PC-9 (cell line): ENCODE measurements around the gene ARID2. TPM values are rescaled to one million over a fixed set of nuclear protein-coding genes. Genes with fewer than 3 reads are reported as not detected.

Source experiments
- BruUV-seq: library from RNA; stranded (reverse); fragments of 400-500 nt; replicated peaks from 2 replicates; lab custom pipeline; 2021; lab: Mats Ljungman, UMichigan
- CTCF ChIA-PET: fragments of 300-600 bp; sonication (Branson Sonifier 250); formaldehyde crosslinking; loops from one replicate; lab custom pipeline; 2022; ENCODE audit warnings: antibody characterized with exemption; lab: Charles Lee
- POLR2A ChIA-PET: fragments of 300-600 bp; sonication (Branson Sonifier 250); formaldehyde crosslinking; loops from one replicate; lab custom pipeline; 2022; ENCODE audit warnings: antibody characterized with exemption; ENCODE audit not compliant: unreplicated experiment; lab: Charles Lee
- DNase-seq, 2 experiments: peaks; one replicate each; pipeline versions ENCODE4 v3.0.0 to v3.0.0-alpha.2; 2015 to 2022; ENCODE audit warnings: mixed read lengths in 1 of 2
- H2AFZ ChIP-seq: fragments of 200-600 bp; sonication (generic); 2 replicates; pipeline ENCODE4 v1.8.1; 2017; ENCODE audit warnings: antibody characterized with exemption
- H3F3A ChIP-seq: fragments of 200-600 bp; sonication (generic); 2 replicates; pipeline ENCODE4 v1.8.1; 2017; ENCODE audit warnings: antibody characterized with exemption, mild to moderate bottlenecking, low read depth; ENCODE audit not compliant: insufficient read depth
- H3K27ac ChIP-seq: fragments of 200-600 bp; sonication (generic); 2 replicates; pipeline ENCODE4 v1.6.1; 2016; ENCODE audit warnings: mixed run types
- H3K27me3 ChIP-seq: fragments of 200-600 bp; sonication (generic); 2 replicates; pipeline ENCODE4 v1.6.1; 2016; ENCODE audit warnings: low read depth, mixed run types; ENCODE audit not compliant: insufficient read depth
- H3K36me3 ChIP-seq: fragments of 200-600 bp; sonication (generic); 2 replicates; pipeline ENCODE4 v1.6.1; 2016; ENCODE audit warnings: low read depth, mixed run types
- H3K4me1 ChIP-seq: fragments of 200-600 bp; sonication (generic); replicated peaks from 2 replicates; pipeline ENCODE4 v1.6.1; 2016; ENCODE audit warnings: mixed run types; ENCODE audit not compliant: insufficient read depth
- H3K4me2 ChIP-seq: fragments of 200-600 bp; sonication (generic); 2 replicates; pipeline ENCODE4 v1.6.1; 2017; ENCODE audit warnings: mixed run types
- H3K4me3 ChIP-seq: fragments of 200-600 bp; sonication (generic); 2 replicates; pipeline ENCODE4 v1.6.1; 2016; ENCODE audit warnings: mixed run types
- H3K79me2 ChIP-seq: fragments of 200-600 bp; sonication (generic); 2 replicates; pipeline ENCODE4 v1.6.1; 2017; ENCODE audit warnings: low read depth, mixed run types
- H3K9me2 ChIP-seq: fragments of 200-600 bp; sonication (generic); 2 replicates; pipeline ENCODE4 v1.8.1; 2017; ENCODE audit warnings: mild to moderate bottlenecking; ENCODE audit not compliant: insufficient read depth
- H3K9me3 ChIP-seq: fragments of 200-600 bp; sonication (generic); 2 replicates; pipeline ENCODE4 v1.8.1; 2016; ENCODE audit warnings: low read depth; ENCODE audit not compliant: insufficient read depth
- H4K20me1 ChIP-seq: fragments of 200-600 bp; sonication (generic); 2 replicates; pipeline ENCODE4 v1.8.1; 2017; ENCODE audit not compliant: insufficient read depth
- EZH2 ChIP-seq: fragments of 200-600 bp; sonication (generic); IDR thresholded peaks from 2 replicates; pipeline ENCODE4 v1.8.0; 2017; ENCODE audit warnings: antibody characterized with exemption, low read depth
- intact Hi-C: fragments of 100-400 bp; cut with micrococcal nuclease; formaldehyde crosslinking; loops from one replicate; pipeline ENCODE4 v1.10.0; 2022; ENCODE audit not compliant: unreplicated experiment
- total RNA-seq: library from RNA; stranded (reverse); gene quantifications from 2 replicates; pipeline ENCODE4 v1.2.3, GENCODE V29; 2021
- TF ChIP-seq, protein P1 (sequence below): fragments of 200-600 bp; sonication (generic); conservative IDR thresholded peaks from 2 replicates; pipeline ENCODE4 v1.6.1; 2017; ENCODE audit warnings: mixed run types, antibody characterized with exemption, mild to moderate bottlenecking, moderate library complexity

ARID2 gene
- total RNA-seq, 1 experiment from 2014 or later: 24.6 TPM

DNA sequence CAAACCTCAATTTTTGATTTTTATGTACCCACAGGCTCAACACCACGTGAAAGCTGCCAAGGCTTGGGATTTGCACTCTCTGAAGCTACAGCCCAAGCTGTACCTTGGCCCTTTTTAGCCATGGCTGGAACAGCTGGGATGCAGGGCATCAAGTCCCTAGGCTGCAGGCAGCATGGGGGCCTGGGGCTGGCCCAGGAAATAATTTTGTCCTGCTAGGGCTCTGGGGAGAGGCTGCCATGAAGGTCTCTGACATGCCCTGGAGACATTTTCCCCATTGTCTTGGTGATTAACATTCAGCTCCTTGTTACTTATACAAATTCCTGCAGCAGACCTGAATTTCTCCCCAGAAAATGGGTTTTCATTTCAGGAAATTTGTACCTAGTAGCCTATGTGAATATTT, 157.2 kb downstream of the ARID2 start:
- POLR2A ChIA-PET: no interaction called here
- Histone ChIP-seq H3K27ac (no peak overlapping the region), H3K27me3 (no peaks in the 10 kb centered on the region), H4K20me1 (no peaks in the 10 kb centered on the region), H2AFZ (no peak overlapping the region), H3K4me1 (no peaks in the 10 kb centered on the region), H3K4me3 (no peak overlapping the region), H3F3A (no peaks in the 10 kb centered on the region), H3K9me2 (no peaks in the 10 kb centered on the region), H3K9me3 (no peaks in the 10 kb centered on the region), H3K36me3 (peaks cover 9% of the 10 kb centered on the region), H3K79me2 (no peaks in the 10 kb centered on the region), H3K4me2 (no peak overlapping the region)
- no peak for DNase-seq
- BruUV-seq: no TSS peak
- intact Hi-C loops: no loop called here
- CTCF ChIA-PET: no interaction called here
- TF ChIP-seq, protein P1, sequence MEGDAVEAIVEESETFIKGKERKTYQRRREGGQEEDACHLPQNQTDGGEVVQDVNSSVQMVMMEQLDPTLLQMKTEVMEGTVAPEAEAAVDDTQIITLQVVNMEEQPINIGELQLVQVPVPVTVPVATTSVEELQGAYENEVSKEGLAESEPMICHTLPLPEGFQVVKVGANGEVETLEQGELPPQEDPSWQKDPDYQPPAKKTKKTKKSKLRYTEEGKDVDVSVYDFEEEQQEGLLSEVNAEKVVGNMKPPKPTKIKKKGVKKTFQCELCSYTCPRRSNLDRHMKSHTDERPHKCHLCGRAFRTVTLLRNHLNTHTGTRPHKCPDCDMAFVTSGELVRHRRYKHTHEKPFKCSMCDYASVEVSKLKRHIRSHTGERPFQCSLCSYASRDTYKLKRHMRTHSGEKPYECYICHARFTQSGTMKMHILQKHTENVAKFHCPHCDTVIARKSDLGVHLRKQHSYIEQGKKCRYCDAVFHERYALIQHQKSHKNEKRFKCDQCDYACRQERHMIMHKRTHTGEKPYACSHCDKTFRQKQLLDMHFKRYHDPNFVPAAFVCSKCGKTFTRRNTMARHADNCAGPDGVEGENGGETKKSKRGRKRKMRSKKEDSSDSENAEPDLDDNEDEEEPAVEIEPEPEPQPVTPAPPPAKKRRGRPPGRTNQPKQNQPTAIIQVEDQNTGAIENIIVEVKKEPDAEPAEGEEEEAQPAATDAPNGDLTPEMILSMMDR: no peak
- no peak for TF ChIP-seq EZH2

DNA sequence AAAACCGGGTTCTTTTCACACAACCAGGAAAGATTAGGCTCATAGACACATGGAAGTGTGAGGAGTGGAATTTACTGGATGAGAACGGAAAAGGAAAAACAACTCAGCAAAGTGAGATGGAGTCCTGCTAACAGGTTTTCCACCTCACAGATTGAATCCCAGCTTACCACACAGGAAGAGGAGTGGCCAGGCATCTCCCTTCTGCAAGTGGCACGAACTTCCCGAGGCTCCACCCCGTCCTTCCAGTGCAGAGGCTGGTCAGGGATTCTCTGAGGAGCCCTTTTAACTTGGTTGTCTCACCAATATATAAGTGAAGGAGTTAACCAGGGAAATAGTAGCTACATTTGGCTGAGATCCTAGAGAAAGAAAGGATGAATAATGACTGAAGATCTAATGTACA, 158.0 kb downstream of the ARID2 start:
- no TSS peak for BruUV-seq
- CTCF ChIA-PET: no interaction called here
- no peaks in the 10 kb centered on the region for H3F3A ChIP-seq
- no peaks in the 10 kb centered on the region for H3K9me2 ChIP-seq
- no peak overlapping the region for H3K4me2 ChIP-seq
- no peak overlapping the region for H3K4me3 ChIP-seq
- DNase-seq: no peak
- no peaks in the 10 kb centered on the region for H3K79me2 ChIP-seq
- TF ChIP-seq, protein P1: no peak
- TF ChIP-seq EZH2: no peak
- no peaks in the 10 kb centered on the region for H3K9me3 ChIP-seq
- H3K27ac ChIP-seq: no peak overlapping the region
- no peaks in the 10 kb centered on the region for H4K20me1 ChIP-seq
- no peaks in the 10 kb centered on the region for H3K27me3 ChIP-seq
- no peak overlapping the region for H2AFZ ChIP-seq
- POLR2A ChIA-PET: interaction anchor here (0.6 kb wide), 1 partner anchor 533 kb away, joined by 10 read pairs; no protein-coding TSS in a partner anchor
- intact Hi-C loops: no loop called here
- peaks cover 9% of the 10 kb centered on the region for H3K36me3 ChIP-seq
- no peaks in the 10 kb centered on the region for H3K4me1 ChIP-seq

DNA sequence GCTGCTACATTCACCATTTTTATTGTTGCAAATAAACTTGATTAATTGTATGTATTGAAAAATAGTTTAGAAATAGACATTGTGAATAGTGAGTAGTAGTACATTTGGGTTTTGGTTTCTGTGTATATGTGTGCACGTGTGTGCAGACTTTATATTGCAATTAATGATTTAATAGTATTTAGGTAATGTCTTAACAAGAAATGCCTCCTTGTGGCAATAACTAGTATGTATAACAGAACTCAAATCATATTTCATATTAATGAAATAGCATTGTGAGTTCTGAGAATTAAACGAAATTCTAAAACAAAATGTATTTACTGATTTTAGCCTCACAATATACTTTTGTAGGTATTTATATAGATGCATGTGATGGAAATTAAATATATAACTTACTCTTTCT, 160.8 kb downstream of the ARID2 start:
- TF ChIP-seq, protein P1: peak; percentile 24; the same call in 1 of the 2 replicates
- no peak for TF ChIP-seq EZH2
- BruUV-seq: no TSS peak
- H3K4me2 ChIP-seq: no peak overlapping the region
- H3K9me3 ChIP-seq: no peaks in the 10 kb centered on the region
- DNase-seq: no peak
- H3K4me3 ChIP-seq: no peak overlapping the region
- H3K36me3 ChIP-seq: peaks cover 11% of the 10 kb centered on the region
- H4K20me1 ChIP-seq: 0 out of 2 replicates have a peak, but pooled peaks cover 4% of the 10 kb centered on the region
- no peaks in the 10 kb centered on the region for H3K27me3 ChIP-seq
- ChIA-PET CTCF (no interaction called here), POLR2A (no interaction called here)
- no peak overlapping the region for H2AFZ ChIP-seq
- no peaks in the 10 kb centered on the region for H3K4me1 ChIP-seq
- no peaks in the 10 kb centered on the region for H3K9me2 ChIP-seq
- intact Hi-C loops: no loop called here
- no peaks in the 10 kb centered on the region for H3F3A ChIP-seq
- no peak overlapping the region for H3K27ac ChIP-seq
- H3K79me2 ChIP-seq: no peaks in the 10 kb centered on the region
